Superior temporal gyrus (tissue), 1 donor: ENCODE measurements around the gene XRCC4.

Experiments used
- DNase-seq: peaks from one replicate; pipeline ENCODE4 v3.0.0-alpha.2; 2016; ENCODE audit errors: extremely low spot score

The XRCC4 gene

GRCh38 chr5:83270311-83270710 is 193.0 kb downstream of the XRCC4 start:
- DNase-seq: no peak

- DNase-seq: no peak
Observed at GRCh38 chr5:83277154-83277553, 199.8 kb downstream of the XRCC4 start.

- DNase-seq: no peak
Observed at GRCh38 chr5:83277953-83278352, 200.6 kb downstream of the XRCC4 start.

- no peak for DNase-seq
Observed at GRCh38 chr5:83281176-83281575, 203.8 kb downstream of the XRCC4 start.

GRCh38 chr5:83281658-83282057 is 204.3 kb downstream of the XRCC4 start:
- no peak for DNase-seq

GRCh38 chr5:83283761-83284160 is 206.4 kb downstream of the XRCC4 start:
- no peak for DNase-seq

- DNase-seq: no peak
Observed at GRCh38 chr5:83285661-83286398, 208.5 kb downstream of the XRCC4 start.

GRCh38 chr5:83294246-83294645 is 216.9 kb downstream of the XRCC4 start:
- DNase-seq: no peak

- DNase-seq: no peak
Observed at GRCh38 chr5:83299353-83299752, 222.0 kb downstream of the XRCC4 start.

- no peak for DNase-seq
Observed at GRCh38 chr5:83306572-83307241, 229.4 kb downstream of the XRCC4 start.

- no peak for DNase-seq
Observed at GRCh38 chr5:83312663-83313062, 235.3 kb downstream of the XRCC4 start.

- no peak for DNase-seq
Observed at GRCh38 chr5:83313436-83313835, 236.1 kb downstream of the XRCC4 start.

- DNase-seq: no peak
Observed at GRCh38 chr5:83321483-83322055, 244.2 kb downstream of the XRCC4 start.

GRCh38 chr5:83322273-83322924 is 245.1 kb downstream of the XRCC4 start:
- no peak for DNase-seq

GRCh38 chr5:83323557-83324180 is 246.3 kb downstream of the XRCC4 start:
- DNase-seq: no peak

- DNase-seq: no peak
Observed at GRCh38 chr5:83331842-83332241, 254.5 kb downstream of the XRCC4 start.

GRCh38 chr5:83337453-83338035 is 260.2 kb downstream of the XRCC4 start:
- DNase-seq: no peak

- DNase-seq: no peak
Observed at GRCh38 chr5:83340511-83340918, 263.2 kb downstream of the XRCC4 start.

- DNase-seq: no peak
Observed at GRCh38 chr5:83341815-83342334, 264.5 kb downstream of the XRCC4 start.

- DNase-seq: no peak
Observed at GRCh38 chr5:83342465-83342864, 265.1 kb downstream of the XRCC4 start.

- no peak for DNase-seq
Observed at GRCh38 chr5:83343299-83343698, 266.0 kb downstream of the XRCC4 start.
